ENCODE data around the gene SULT1A1. TPM values are rescaled to one million over a fixed set of nuclear protein-coding genes. Genes with fewer than 3 reads are reported as not detected.

The SULT1A1 gene
- total RNA-seq, 1 experiment from 2014 or later = 122 TPM

Other genes starting within 250 kb of the SULT1A1 start
- 0.47 and 8.3 TPM in 2 replicates for gene NPIPB6, start 246.5 kb downstream of the SULT1A1 start, total RNA-seq (2014; rRNA removed; shearing (Covaris generic); ENCODE audit: low replicate concordance)
- gene EIF3CL, start 206.2 kb downstream of the SULT1A1 start, total RNA-seq (2014; rRNA removed; shearing (Covaris generic); ENCODE audit: low replicate concordance) = 118 and 148 TPM in 2 replicates
- gene NPIPB7, start 137.7 kb downstream of the SULT1A1 start, total RNA-seq (2014; rRNA removed; shearing (Covaris generic); ENCODE audit: low replicate concordance) = not detected in 2 replicates
- 14.3 and 30.7 TPM in 2 replicates for gene CLN3, start 118.0 kb downstream of the SULT1A1 start, total RNA-seq (2014; rRNA removed; shearing (Covaris generic); ENCODE audit: low replicate concordance)
- gene APOBR, start 115.4 kb downstream of the SULT1A1 start, total RNA-seq (2014; rRNA removed; shearing (Covaris generic); ENCODE audit: low replicate concordance) = 0.18 and 0.41 TPM in 2 replicates
- not detected in 2 replicates for gene IL27, start 103.2 kb downstream of the SULT1A1 start, total RNA-seq (2014; rRNA removed; shearing (Covaris generic); ENCODE audit: low replicate concordance)
- not detected in 2 replicates for gene NUPR1, start 71.1 kb downstream of the SULT1A1 start, total RNA-seq (2014; rRNA removed; shearing (Covaris generic); ENCODE audit: low replicate concordance)
- 44.7 and 70.5 TPM in 2 replicates for gene SGF29, start 56.1 kb downstream of the SULT1A1 start, total RNA-seq (2014; rRNA removed; shearing (Covaris generic); ENCODE audit: low replicate concordance)
- gene SULT1A2, start 13.0 kb downstream of the SULT1A1 start, total RNA-seq (2014; rRNA removed; shearing (Covaris generic); ENCODE audit: low replicate concordance) = 16.1 and 36.1 TPM in 2 replicates
- gene NPIPB8, start 28.0 kb upstream of the SULT1A1 start, total RNA-seq (2014; rRNA removed; shearing (Covaris generic); ENCODE audit: low replicate concordance) = 1.9 and 4.5 TPM in 2 replicates
- 188 and 459 TPM in 2 replicates for gene EIF3C, start 101.4 kb upstream of the SULT1A1 start, total RNA-seq (2014; rRNA removed; shearing (Covaris generic); ENCODE audit: low replicate concordance)
- gene NPIPB9, start 141.7 kb upstream of the SULT1A1 start, total RNA-seq (2014; rRNA removed; shearing (Covaris generic); ENCODE audit: low replicate concordance) = 1.6 and 4.3 TPM in 2 replicates
- 116 and 162 TPM in 2 replicates for gene ATXN2L, start 213.0 kb upstream of the SULT1A1 start, total RNA-seq (2014; rRNA removed; shearing (Covaris generic); ENCODE audit: low replicate concordance)
- 161 and 250 TPM in 2 replicates for gene TUFM, start 236.3 kb upstream of the SULT1A1 start, total RNA-seq (2014; rRNA removed; shearing (Covaris generic); ENCODE audit: low replicate concordance)